MM.1S (cell line): ENCODE measurements around the gene XCR1.

Experiments used
- DNase-seq: peaks from one replicate; pipeline ENCODE4 v3.0.0-alpha.2; 2015
- H2AFZ ChIP-seq: fragments of 300-600 bp; sonication (generic); 2 replicates; pipeline ENCODE4 v1.6.0; 2016; ENCODE audit warnings: antibody characterized with exemption, low read length
- H3F3A ChIP-seq: fragments of 300-600 bp; sonication (generic); 2 replicates; pipeline ENCODE4 v1.6.1; 2016; ENCODE audit warnings: mild to moderate bottlenecking, antibody characterized with exemption, low read length, moderate library complexity, mixed read lengths; ENCODE audit not compliant: insufficient read depth
- H3K27ac ChIP-seq: fragments of 300-600 bp; sonication (generic); 2 replicates; pipeline ENCODE4 v1.5.1; 2016; ENCODE audit warnings: mild to moderate bottlenecking, low read length
- H3K27me3 ChIP-seq: fragments of 300-600 bp; sonication (generic); replicated peaks from 2 replicates; pipeline ENCODE4 v1.6.0; 2016; ENCODE audit warnings: low read length; ENCODE audit not compliant: insufficient read depth
- H3K36me3 ChIP-seq: fragments of 300-600 bp; sonication (generic); replicated peaks from 2 replicates; pipeline ENCODE4 v1.6.1; 2016; ENCODE audit warnings: mild to moderate bottlenecking, low read length, mixed read lengths; ENCODE audit not compliant: insufficient read depth
- H3K4me1 ChIP-seq: fragments of 300-600 bp; sonication (generic); 2 replicates; pipeline ENCODE4 v1.6.1; 2016; ENCODE audit warnings: low read length, mixed read lengths
- H3K4me2 ChIP-seq: fragments of 300-600 bp; sonication (generic); 2 replicates; pipeline ENCODE4 v1.6.0; 2016; ENCODE audit warnings: low read depth, low read length
- H3K4me3 ChIP-seq: fragments of 300-600 bp; sonication (generic); 2 replicates; pipeline ENCODE4 v1.5.1; 2016; ENCODE audit warnings: low read length, mixed read lengths
- H3K79me2 ChIP-seq: fragments of 300-600 bp; sonication (generic); 2 replicates; pipeline ENCODE4 v1.6.1; 2016; ENCODE audit warnings: mixed run types, low read length, mixed read lengths
- H3K9ac ChIP-seq: fragments of 300-600 bp; sonication (generic); 2 replicates; pipeline ENCODE4 v1.6.1; 2016; ENCODE audit warnings: low read length, mixed read lengths
- H3K9me2 ChIP-seq: fragments of 300-600 bp; sonication (generic); replicated peaks from 2 replicates; pipeline ENCODE4 v1.6.1; 2016; ENCODE audit warnings: mild to moderate bottlenecking, low read length, mixed read lengths; ENCODE audit not compliant: insufficient read depth
- H3K9me3 ChIP-seq: fragments of 300-600 bp; sonication (generic); replicated peaks from 2 replicates; pipeline ENCODE4 v1.6.1; 2016; ENCODE audit warnings: mild to moderate bottlenecking, low read length, mixed read lengths; ENCODE audit not compliant: insufficient read depth
- H4K20me1 ChIP-seq: fragments of 300-600 bp; sonication (generic); 2 replicates; pipeline ENCODE4 v1.6.1; 2016; ENCODE audit warnings: mild to moderate bottlenecking, low read length, moderate library complexity, mixed read lengths; ENCODE audit not compliant: insufficient read depth
- EZH2 ChIP-seq: fragments of 300-600 bp; sonication (generic); optimal IDR thresholded peaks from 2 replicates; pipeline ENCODE3; 2017; ENCODE audit warnings: low read depth, mild to moderate bottlenecking, antibody characterized with exemption, low read length, mixed read lengths
- EZH2phosphoT487 ChIP-seq: fragments of 300-600 bp; sonication (generic); IDR thresholded peaks from 2 replicates; pipeline ENCODE4 v1.6.1; 2018; ENCODE audit warnings: antibody characterized with exemption, low read length
- TF ChIP-seq, protein P1 (sequence below): fragments of 300-600 bp; sonication (generic); IDR thresholded peaks from 2 replicates; pipeline ENCODE4 v1.5.1; 2016; ENCODE audit warnings: antibody characterized with exemption, low read length, mixed read lengths

The XCR1 gene

DNA sequence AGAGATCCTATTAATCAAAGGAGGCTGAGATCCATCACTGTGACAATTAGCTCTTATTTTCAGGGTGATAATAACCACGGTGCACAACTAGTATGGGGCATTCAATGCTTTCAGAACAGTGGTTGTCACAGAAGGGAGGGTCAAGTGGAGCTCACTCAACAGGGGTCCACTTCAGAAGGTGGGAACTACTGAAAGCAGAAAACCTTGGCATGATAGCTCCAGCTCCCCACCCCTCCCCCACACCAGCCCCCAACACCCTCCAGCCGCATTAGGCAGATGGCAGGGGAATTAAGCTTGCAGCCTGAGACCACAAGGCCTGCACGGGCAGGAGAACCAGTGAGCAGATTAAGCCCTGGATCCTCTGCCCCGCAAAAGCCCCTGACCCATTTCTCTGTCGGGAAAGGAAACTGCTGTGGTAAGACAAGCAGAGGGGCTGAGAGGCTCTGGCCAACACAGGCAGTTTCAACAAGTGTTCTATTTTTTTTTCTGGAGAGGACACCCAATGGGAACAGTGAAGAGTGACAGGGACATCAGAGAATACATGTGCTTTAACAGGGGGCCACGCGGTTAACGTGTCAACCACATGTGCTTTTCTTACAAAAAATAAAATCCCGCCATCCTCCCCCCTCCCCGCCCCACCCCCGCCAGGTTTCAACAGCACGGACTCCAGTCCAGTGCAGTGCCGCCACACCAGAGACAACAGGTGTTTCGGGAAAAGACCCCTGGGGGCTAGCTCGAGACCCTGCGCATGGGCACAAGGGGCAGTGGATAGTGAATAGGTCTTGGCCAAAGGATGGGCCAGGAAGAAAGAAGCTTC lies 32.7 kb downstream of the XCR1 start:
- Histone ChIP-seq H4K20me1 (no peaks in the 10 kb centered on the region), H3K9me2 (no peaks in the 10 kb centered on the region), H3K36me3 (no peaks in the 10 kb centered on the region), H3F3A (no peaks in the 10 kb centered on the region), H3K9me3 (no peaks in the 10 kb centered on the region), H3K9ac (peak overlapping the region; percentile 68; the same call in 1 of the 2 replicates), H3K4me1 (peaks cover 15% of the 10 kb centered on the region), H3K27ac (no peak overlapping the region), H3K27me3 (no peaks in the 10 kb centered on the region), H3K79me2 (no peaks in the 10 kb centered on the region), H3K4me2 (peak overlapping the region; percentile 88), H3K4me3 (peak overlapping the region; percentile 78), H2AFZ (peak overlapping the region; percentile 99)
- no peak for DNase-seq
- TF ChIP-seq, protein P1, sequence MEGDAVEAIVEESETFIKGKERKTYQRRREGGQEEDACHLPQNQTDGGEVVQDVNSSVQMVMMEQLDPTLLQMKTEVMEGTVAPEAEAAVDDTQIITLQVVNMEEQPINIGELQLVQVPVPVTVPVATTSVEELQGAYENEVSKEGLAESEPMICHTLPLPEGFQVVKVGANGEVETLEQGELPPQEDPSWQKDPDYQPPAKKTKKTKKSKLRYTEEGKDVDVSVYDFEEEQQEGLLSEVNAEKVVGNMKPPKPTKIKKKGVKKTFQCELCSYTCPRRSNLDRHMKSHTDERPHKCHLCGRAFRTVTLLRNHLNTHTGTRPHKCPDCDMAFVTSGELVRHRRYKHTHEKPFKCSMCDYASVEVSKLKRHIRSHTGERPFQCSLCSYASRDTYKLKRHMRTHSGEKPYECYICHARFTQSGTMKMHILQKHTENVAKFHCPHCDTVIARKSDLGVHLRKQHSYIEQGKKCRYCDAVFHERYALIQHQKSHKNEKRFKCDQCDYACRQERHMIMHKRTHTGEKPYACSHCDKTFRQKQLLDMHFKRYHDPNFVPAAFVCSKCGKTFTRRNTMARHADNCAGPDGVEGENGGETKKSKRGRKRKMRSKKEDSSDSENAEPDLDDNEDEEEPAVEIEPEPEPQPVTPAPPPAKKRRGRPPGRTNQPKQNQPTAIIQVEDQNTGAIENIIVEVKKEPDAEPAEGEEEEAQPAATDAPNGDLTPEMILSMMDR = no peak
- TF ChIP-seq EZH2phosphoT487 (no peak), EZH2 (no peak)

DNA sequence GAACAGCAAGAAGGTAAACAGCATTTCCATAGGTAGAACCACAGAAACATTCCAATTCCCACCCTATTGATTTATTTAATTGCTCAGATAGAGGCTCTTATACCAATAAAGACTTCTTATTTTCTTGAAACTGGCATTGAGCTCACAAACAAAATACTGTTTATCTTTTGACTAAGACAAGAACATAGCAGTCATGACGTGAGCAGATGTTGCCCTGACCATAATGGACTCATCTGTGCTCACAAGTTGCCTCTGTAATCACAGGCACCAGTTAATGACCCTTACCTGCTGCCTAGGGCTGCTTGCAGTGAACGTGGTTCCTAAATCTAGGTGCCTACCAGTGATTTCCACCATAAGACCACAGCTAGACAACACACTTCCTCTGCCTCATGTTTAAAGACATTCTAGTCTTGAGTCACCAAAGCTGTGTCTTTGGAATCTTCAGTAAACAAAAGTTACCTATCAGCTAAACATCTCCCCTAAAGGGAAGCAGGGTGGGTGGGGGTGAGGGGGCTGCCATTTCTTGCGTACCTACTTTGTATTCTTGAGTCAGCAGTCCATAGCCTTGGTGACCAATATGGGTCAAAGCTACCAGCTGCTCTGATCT lies 33.8 kb downstream of the XCR1 start:
- no peaks in the 10 kb centered on the region for H3F3A ChIP-seq
- no peaks in the 10 kb centered on the region for H4K20me1 ChIP-seq
- no peak for DNase-seq
- TF ChIP-seq EZH2phosphoT487 (no peak), EZH2 (no peak)
- TF ChIP-seq, protein P1 = no peak
- H3K4me1 ChIP-seq = peaks cover 15% of the 10 kb centered on the region
- no peak overlapping the region for H3K27ac ChIP-seq
- no peak overlapping the region for H2AFZ ChIP-seq
- no peaks in the 10 kb centered on the region for H3K36me3 ChIP-seq
- H3K9me2 ChIP-seq = no peaks in the 10 kb centered on the region
- no peak overlapping the region for H3K4me3 ChIP-seq
- no peaks in the 10 kb centered on the region for H3K79me2 ChIP-seq
- no peaks in the 10 kb centered on the region for H3K9me3 ChIP-seq
- H3K9ac ChIP-seq = no peak overlapping the region
- H3K4me2 ChIP-seq = no peak overlapping the region
- no peaks in the 10 kb centered on the region for H3K27me3 ChIP-seq

DNA sequence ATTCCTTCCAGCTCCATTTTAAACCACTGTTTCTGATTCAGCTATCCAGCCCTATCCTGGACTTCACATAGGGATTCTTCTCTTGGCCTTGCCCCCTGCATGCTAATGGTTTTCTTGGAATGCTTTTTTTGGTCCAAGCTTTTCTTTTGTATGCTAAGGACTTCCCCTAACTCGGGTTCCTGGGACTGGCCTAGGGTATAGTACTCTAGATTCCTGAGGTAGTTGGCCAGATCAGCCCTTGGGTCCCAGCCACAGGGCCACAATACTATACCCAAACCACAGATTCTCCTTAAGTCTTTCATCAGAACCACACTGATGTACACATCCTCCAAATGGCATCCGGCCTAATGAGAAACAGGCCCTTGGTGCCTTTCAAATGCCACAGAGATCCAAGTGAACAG lies 34.5 kb downstream of the XCR1 start:
- Histone ChIP-seq H3K9me2 (no peaks in the 10 kb centered on the region), H3K9ac (no peak overlapping the region), H3K4me1 (peaks cover 15% of the 10 kb centered on the region), H3K79me2 (no peaks in the 10 kb centered on the region), H3K36me3 (no peaks in the 10 kb centered on the region), H2AFZ (no peak overlapping the region), H3K4me2 (no peak overlapping the region), H4K20me1 (no peaks in the 10 kb centered on the region), H3F3A (no peaks in the 10 kb centered on the region), H3K27me3 (no peaks in the 10 kb centered on the region), H3K4me3 (no peak overlapping the region), H3K9me3 (no peaks in the 10 kb centered on the region), H3K27ac (no peak overlapping the region)
- TF ChIP-seq EZH2phosphoT487 = no peak
- TF ChIP-seq EZH2 = no peak
- TF ChIP-seq, protein P1 = no peak
- DNase-seq = no peak
